ENCODE results near the gene PRR14L. TPM values are rescaled to one million over a fixed set of nuclear protein-coding genes. Genes with fewer than 3 reads are reported as not detected.

Gene PRR14L
- total RNA-seq, 1 experiment from 2014 or later, result 138 TPM

GRCh38 chr22:31637891-31638618 lies 111.9 kb downstream of the PRR14L start:
- Histone ChIP-seq H3K18ac (ENCODE audit: insufficient read length, low read depth, low read length) (no peak overlapping the region), H2BK5ac (ENCODE audit: insufficient read length, low read length) (no peak overlapping the region), H2BK120ac (ENCODE audit: low read depth, low read length, poor library complexity, severe bottlenecking) (no peak overlapping the region), H3K79me1 (ENCODE audit: insufficient read depth, low read depth, low read length, poor library complexity, severe bottlenecking) (peaks cover 2% of the 10 kb centered on the region), H3K27me3 (ENCODE audit: insufficient read depth, low read length) (no peaks in the 10 kb centered on the region), H3K4me1 (ENCODE audit: insufficient read depth, low read length) (no peaks in the 10 kb centered on the region), H4K8ac (replicated peaks; ENCODE audit: insufficient read length, low read depth, low read length) (no peak overlapping the region), H4K20me1 (ENCODE audit: control insufficient read depth, insufficient read depth, insufficient read length) (no peaks in the 10 kb centered on the region), H3K23ac (ENCODE audit: insufficient read length, low read depth, low read length) (no peak overlapping the region), H3K79me2 (ENCODE audit: insufficient read depth, low read length) (no peaks in the 10 kb centered on the region), H2BK15ac (ENCODE audit: low read depth, low read length) (no peak overlapping the region), H4K91ac (ENCODE audit: insufficient read length, low read depth, low read length) (no peak overlapping the region), H4K5ac (ENCODE audit: insufficient read length, low read depth, low read length) (peak overlapping the region; percentile 63), H2BK20ac (ENCODE audit: low read depth, low read length, poor library complexity, severe bottlenecking) (no peak overlapping the region), H3K9ac (ENCODE audit: extremely low read depth, insufficient read length, low read length) (no peak overlapping the region), H3K23me2 (ENCODE audit: insufficient read length, low read depth, low read length, poor library complexity, severe bottlenecking) (no peaks in the 10 kb centered on the region), H3K4ac (ENCODE audit: low read depth, low read length) (no peak overlapping the region), H3K9me3 (ENCODE audit: control insufficient read depth, low read depth, low read length) (no peaks in the 10 kb centered on the region), H3T11ph (ENCODE audit: low read length) (no peak overlapping the region), H2AFZ (ENCODE audit: low read length) (no peak overlapping the region), H3K4me2 (ENCODE audit: insufficient read depth, insufficient read length, low read length) (no peak overlapping the region), H3K14ac (ENCODE audit: insufficient read depth, low read length) (no peak overlapping the region), H3K56ac (ENCODE audit: insufficient read length, low read depth, low read length) (no peak overlapping the region), H2BK12ac (ENCODE audit: insufficient read length, low read depth, low read length) (no peak overlapping the region), H2AK5ac (ENCODE audit: insufficient read length, low read length) (no peak overlapping the region), H3K27ac (ENCODE audit: insufficient read length, low read depth, low read length) (peak overlapping the region; percentile 50)
- H3K27me3 Mint-ChIP-seq (ENCODE audit: low read depth), result no peaks in the 10 kb centered on the region
- no CpG with 5 or more reads among the region's 15 CpGs for WGBS (ENCODE audit: extremely low coverage, insufficient read length, low lambda C conversion rate)
- no peak for DNase-seq
- TF ChIP-seq CTCF (conservative IDR thresholded peaks at IDR 0.05), result no peak
- H3K36me3 Mint-ChIP-seq (ENCODE audit: insufficient read depth in 1 of 3, low read depth in 3 of 3), result peaks cover 0 to 17% (median 13%) of the 10 kb centered on the region in 3 experiments; a peak in 4 of 7 replicates
- peaks cover 5 to 9% of the 10 kb centered on the region in 2 experiments; a peak in 3 of 4 replicates for H3K4me1 Mint-ChIP-seq
- peak overlapping the region; percentile 52 to 80 (median 75); a peak in 4 of 7 replicates for H3K27ac Mint-ChIP-seq
- no peak overlapping the region for H3K4me3 Mint-ChIP-seq
- no peaks in the 10 kb centered on the region; a peak in 1 of 5 replicates for H3K9me3 Mint-ChIP-seq
